A549 (cell line): ENCODE measurements around the gene ATP1A3.

Source experiments
- BHLHE40 ChIP-seq: IDR thresholded peaks from 2 replicates; pipeline ENCODE4 v1.6.1; 2012; ENCODE audit warnings: low read depth, low read length, inconsistent platforms
- CTCF ChIP-seq: fragments of >200 bp; sonication (Bioruptor Twin); formaldehyde crosslinking; IDR thresholded peaks from 3 replicates; pipeline ENCODE4 v1.5.1; 2016
- MAZ ChIP-seq: fragments of 150-350 bp; IDR thresholded peaks from 2 replicates; pipeline ENCODE4 v1.6.1; 2014; ENCODE audit warnings: antibody characterized with exemption, low read depth, low read length, borderline replicate concordance
- MYC ChIP-seq: IDR thresholded peaks from 2 replicates; pipeline ENCODE4 v1.6.1; 2012; ENCODE audit warnings: mild to moderate bottlenecking, inconsistent platforms, low read length, improper control_type of control experiment, borderline replicate concordance
- RFX5 ChIP-seq: fragments of 450-650 bp; IDR thresholded peaks from 2 replicates; pipeline ENCODE4 v1.7.1; 2014; ENCODE audit warnings: antibody characterized with exemption, mild to moderate bottlenecking, moderate library complexity
- SMC3 ChIP-seq: fragments of >200 bp; sonication (Bioruptor Twin); formaldehyde crosslinking; IDR thresholded peaks from 3 replicates; pipeline ENCODE4 v1.6.1; 2018; ENCODE audit warnings: inconsistent platforms

- no peak for TF ChIP-seq CTCF
- TF ChIP-seq MAZ = no peak
- no peak for TF ChIP-seq SMC3
- no peak for TF ChIP-seq BHLHE40
- TF ChIP-seq MYC = no peak
- no peak for TF ChIP-seq RFX5
These were observed 57.6 kb downstream of the ATP1A3 start for GRCh38 chr19:41936416-41936850.
